Natural killer cell (primary cell): ENCODE data around the gene ZMAT5. TPM values are rescaled to one million over a fixed set of nuclear protein-coding genes. Genes with fewer than 3 reads are reported as not detected.

ENCODE experiments used
- ATAC-seq, 3 donors: fragments of 150-1000 bp in 2 of 3; fragments of 200-7000 bp in 1 of 3; cut with Tn5 transposase; 1 replicate in 1 of 3; 2 replicates in 2 of 3; pipeline ENCODE4 v1.10.0; 2021; ENCODE audit warnings: mild to moderate bottlenecking in 2 of 3, moderate library complexity in 2 of 3
- DNase-seq, 2 donors: peaks; one replicate each; pipeline versions ENCODE4 v3.0.0 to v3.0.0-alpha.2; 2013 to 2021; ENCODE audit warnings: mixed read lengths in 1 of 2
- H3K27ac ChIP-seq: one replicate; pipeline ENCODE4 v1.5.1; 2013; ENCODE audit warnings: mild to moderate bottlenecking, low read length
- H3K27me3 ChIP-seq: one replicate; pipeline ENCODE4 v1.6.1; 2013; ENCODE audit warnings: low read length; ENCODE audit not compliant: control insufficient read depth, insufficient read depth
- H3K36me3 ChIP-seq: one replicate; pipeline ENCODE4 v1.6.1; 2013; ENCODE audit warnings: low read length; ENCODE audit not compliant: control insufficient read depth, insufficient read depth
- H3K4me1 ChIP-seq: one replicate; pipeline ENCODE4 v1.6.1; 2013; ENCODE audit warnings: low read length; ENCODE audit not compliant: control insufficient read depth, insufficient read depth
- H3K4me3 ChIP-seq: one replicate; pipeline ENCODE4 v1.5.1; 2013; ENCODE audit warnings: low read length
- H3K9me3 ChIP-seq: one replicate; pipeline ENCODE4 v1.6.1; 2013; ENCODE audit warnings: low read length; ENCODE audit not compliant: control insufficient read depth, insufficient read depth
- H3K27ac Mint-ChIP-seq, 2 donors: one replicate each; pipeline ENCODE4 v1.8.0; 2022; ENCODE audit warnings: mild to moderate bottlenecking in 2 of 2, mixed read lengths in 2 of 2, moderate library complexity in 1 of 2
- H3K27me3 Mint-ChIP-seq, 2 donors: one replicate each; pipeline ENCODE4 v1.8.0; 2022; ENCODE audit warnings: low read depth in 2 of 2, mixed read lengths in 2 of 2
- H3K36me3 Mint-ChIP-seq: one replicate; pipeline ENCODE4 v1.8.0; 2022; ENCODE audit warnings: mixed read lengths
- H3K4me1 Mint-ChIP-seq, 2 donors: one replicate each; pipeline ENCODE4 v1.8.0; 2022; ENCODE audit warnings: mixed read lengths in 2 of 2
- H3K4me3 Mint-ChIP-seq: one replicate; pipeline ENCODE4 v1.8.0; 2022; ENCODE audit warnings: mild to moderate bottlenecking, moderate library complexity, mixed read lengths
- H3K9me3 Mint-ChIP-seq, 2 donors: one replicate each; pipeline ENCODE4 v1.8.0; 2022; ENCODE audit warnings: mixed read lengths in 2 of 2
- CTCF ChIP-seq: fragments of 200-600 bp; IDR thresholded peaks from one replicate; pipeline ENCODE4 v1.8.0; 2022; ENCODE audit warnings: antibody characterized with exemption
- WGBS: methylation state at CpG from one replicate; pipeline ENCODE4 v1.1.7; 2013; ENCODE audit warnings: missing lambda C conversion rate; ENCODE audit not compliant: insufficient coverage; 5-methylcytosine and 5-hydroxymethylcytosine counted together
- intact Hi-C: fragments of 100-400 bp; cut with micrococcal nuclease; formaldehyde crosslinking; loops from one replicate; pipeline ENCODE4 v1.14.2; 2022
- total RNA-seq, 4 donors: library from RNA; stranded (reverse); fragments of 120-200 nt in 1 of 4; gene quantifications; one replicate each; pipeline versions ENCODE4 v1.2.3 to v1.2.4, GENCODE V29; 2013 to 2022

ZMAT5 gene
- total RNA-seq, 3 donors from 2014 or later (not counting 1 experiment from before 2014, with no cell fraction given), result 15.9 to 20.0 (median 16.0) TPM

DNA sequence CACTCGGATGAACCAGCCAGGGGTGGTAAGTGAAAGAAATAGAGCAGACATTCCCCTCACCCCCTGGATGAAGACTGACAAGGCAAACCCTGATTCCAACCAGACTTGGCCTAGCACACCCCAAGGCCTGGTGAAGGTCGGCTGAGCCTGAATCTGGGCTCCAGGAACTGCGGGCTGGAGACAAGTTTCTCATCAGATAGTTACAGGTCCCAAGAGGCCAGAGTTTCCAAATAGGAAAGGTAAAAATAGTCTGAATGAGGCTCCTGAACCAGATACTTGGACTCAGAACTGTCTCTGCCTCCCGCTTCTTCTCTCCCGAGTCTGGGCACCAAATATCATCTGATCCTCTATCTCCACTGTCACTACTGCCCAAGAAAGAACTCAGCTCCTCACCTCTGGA, 7.8 kb downstream of the ZMAT5 start:
- WGBS, result 89% methylated on average over 4 of the region's 5 CpGs
- H3K27me3 Mint-ChIP-seq, result no peaks in the 10 kb centered on the region
- no peak overlapping the region for H3K4me3 Mint-ChIP-seq

GRCh38 chr22:29758068-29758622, 8.7 kb downstream of the ZMAT5 start:
- no peak overlapping the region for H3K27ac ChIP-seq
- no peaks in the 10 kb centered on the region for H3K36me3 Mint-ChIP-seq
- intact Hi-C loops, result no loop called here
- no peak for DNase-seq
- WGBS, result 95% methylated on average over 7 of the region's 7 CpGs
- H3K4me1 ChIP-seq, result no peaks in the 10 kb centered on the region
- no peak overlapping the region for H3K4me3 Mint-ChIP-seq
- peaks cover 5 to 15% of the 10 kb centered on the region in 2 donors for H3K4me1 Mint-ChIP-seq
- no peaks in the 10 kb centered on the region for H3K9me3 Mint-ChIP-seq
- no peak for ATAC-seq
- no peak overlapping the region for H3K4me3 ChIP-seq
- no peaks in the 10 kb centered on the region for H3K27me3 Mint-ChIP-seq
- no peak for TF ChIP-seq CTCF
- H3K27ac Mint-ChIP-seq, result no peak overlapping the region
- H3K36me3 ChIP-seq, result no peaks in the 10 kb centered on the region
- H3K27me3 ChIP-seq, result no peaks in the 10 kb centered on the region
- no peaks in the 10 kb centered on the region for H3K9me3 ChIP-seq

More for the DNA sequence above, 7.8 kb downstream of the ZMAT5 start:
- intact Hi-C loops, result no loop called here
- Mint-ChIP-seq H3K4me1 (peaks cover 5 to 15% of the 10 kb centered on the region in 2 donors), H3K36me3 (no peaks in the 10 kb centered on the region), H3K9me3 (no peaks in the 10 kb centered on the region), H3K27ac (no peak overlapping the region)
- DNase-seq, result no peak
- Histone ChIP-seq H3K4me3 (no peak overlapping the region), H3K27me3 (no peaks in the 10 kb centered on the region), H3K4me1 (no peaks in the 10 kb centered on the region), H3K36me3 (no peaks in the 10 kb centered on the region), H3K9me3 (no peaks in the 10 kb centered on the region), H3K27ac (no peak overlapping the region)
- ATAC-seq, result no peak
- no peak for TF ChIP-seq CTCF

DNA sequence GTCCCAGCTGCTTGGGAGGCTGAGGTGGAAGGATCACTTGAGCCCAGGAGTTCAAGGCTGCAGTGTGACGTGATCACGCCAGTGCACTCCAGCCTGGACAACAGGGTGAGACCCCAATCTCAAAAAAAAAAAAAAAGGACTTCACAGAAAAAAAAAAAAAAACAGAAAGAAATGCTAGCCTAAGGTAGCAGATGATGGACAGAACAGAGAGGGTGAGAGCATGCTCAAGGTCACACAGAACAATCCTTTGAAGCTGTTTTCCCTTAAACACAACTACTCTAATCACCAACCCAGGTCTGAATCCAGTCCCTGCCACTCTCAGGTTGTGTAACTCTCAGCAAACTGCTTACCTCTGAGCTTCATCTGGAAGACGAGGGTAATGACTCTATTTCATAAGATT, 9.7 kb downstream of the ZMAT5 start:
- Mint-ChIP-seq H3K36me3 (no peaks in the 10 kb centered on the region), H3K9me3 (no peaks in the 10 kb centered on the region), H3K4me3 (no peak overlapping the region), H3K4me1 (peaks cover 5 to 18% of the 10 kb centered on the region in 2 donors), H3K27me3 (no peaks in the 10 kb centered on the region), H3K27ac (no peak overlapping the region)
- WGBS, result 96% methylated on average over 1 of the region's 3 CpGs
- TF ChIP-seq CTCF, result no peak
- ATAC-seq (no peak), DNase-seq (no peak)
- Histone ChIP-seq H3K4me3 (no peak overlapping the region), H3K27me3 (no peaks in the 10 kb centered on the region), H3K36me3 (no peaks in the 10 kb centered on the region), H3K9me3 (no peaks in the 10 kb centered on the region), H3K4me1 (peaks cover 1% of the 10 kb centered on the region), H3K27ac (no peak overlapping the region)
- intact Hi-C loops, result no loop called here

DNA sequence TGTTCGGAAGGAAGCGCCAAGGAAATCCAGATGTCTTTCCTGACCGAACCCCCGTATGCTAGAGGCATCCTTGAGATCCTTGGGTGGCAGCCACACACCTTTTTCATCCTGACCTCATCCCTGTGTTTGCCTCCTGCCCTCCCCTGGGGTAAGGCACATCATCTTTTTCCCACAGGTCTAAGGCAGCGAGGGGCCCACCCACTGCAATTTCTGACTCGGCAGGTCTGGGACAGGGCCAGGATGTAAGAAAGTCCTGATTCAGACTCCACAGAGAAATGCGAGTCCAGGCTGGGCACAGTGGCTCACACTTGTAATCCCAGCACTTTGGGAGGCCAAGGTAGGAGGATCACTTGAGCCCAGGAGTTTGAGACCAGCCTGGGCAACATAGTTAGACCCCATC, 10.5 kb downstream of the ZMAT5 start:
- Mint-ChIP-seq H3K36me3 (no peaks in the 10 kb centered on the region), H3K27me3 (no peaks in the 10 kb centered on the region), H3K9me3 (no peaks in the 10 kb centered on the region), H3K4me1 (peaks cover 10 to 22% of the 10 kb centered on the region in 2 donors), H3K27ac (no peak overlapping the region), H3K4me3 (no peak overlapping the region)
- intact Hi-C loops, result no loop called here
- TF ChIP-seq CTCF, result no peak
- no peaks in the 10 kb centered on the region for H3K27me3 ChIP-seq
- H3K4me3 ChIP-seq, result no peak overlapping the region
- DNase-seq (no peak), ATAC-seq (no peak)
- H3K4me1 ChIP-seq, result peaks cover 9% of the 10 kb centered on the region
- WGBS, result 97% methylated on average over 7 of the region's 7 CpGs
- no peaks in the 10 kb centered on the region for H3K9me3 ChIP-seq
- H3K36me3 ChIP-seq, result no peaks in the 10 kb centered on the region
- H3K27ac ChIP-seq, result no peak overlapping the region
